ENCODE results near the gene ANKMY1. TPM values are rescaled to one million over a fixed set of nuclear protein-coding genes. Genes with fewer than 3 reads are reported as not detected.

ANKMY1 gene
- total RNA-seq, 1 experiment from 2014 or later, result 28.3 TPM

- H3K36me3 ChIP-seq (ENCODE audit: control insufficient read depth in 1 of 2, insufficient read depth in 2 of 2, low read length in 2 of 2), result no peaks in the 10 kb centered on the region
- no peak overlapping the region for H3K4me3 ChIP-seq (replicated peaks in 1 of 2; ENCODE audit: low read depth in 1 of 2, low read length in 2 of 2)
- ATAC-seq (peak; percentile 23), DNase-seq (ENCODE audit: low read depth, low spot score) (no peak)
- H2AFZ ChIP-seq (ENCODE audit: low read depth, low read length, poor library complexity, severe bottlenecking), result no peak overlapping the region
- ChIA-PET RAD21 (ENCODE audit: low non-redundant PET in 1 of 2, low total read pairs in 2 of 2, uncharacterized antibody in 2 of 2, unreplicated experiment in 2 of 2) (no interaction called here), POLR2A (no interaction called here), CTCF (interaction anchor here (1.0 to 2.2 kb wide), 6 partner anchors 9 to 237 kb away, joined by 3 to 6 read pairs (median 4); partner anchors contain the start of gene CAPN10)
- no peaks in the 10 kb centered on the region for H4K20me1 ChIP-seq (ENCODE audit: insufficient read depth)
- no peak for TF ChIP-seq ATF3 (IDR thresholded peaks at IDR 0.05)
- no peak for TF ChIP-seq JUND (IDR thresholded peaks at IDR 0.05)
- no peak for TF ChIP-seq EZH2 (IDR thresholded peaks at IDR 0.05)
- no peak for TF ChIP-seq CTCF (IDR thresholded peaks at IDR 0.05 in 2 of 3, conservative IDR thresholded peaks at IDR 0.05 in 1 of 3; ENCODE audit: borderline replicate concordance in 1 of 3, insufficient read depth in 1 of 3, low read depth in 2 of 3, low read length in 2 of 3)
- TF ChIP-seq POLR2AphosphoS5 (IDR thresholded peaks at IDR 0.05; ENCODE audit: low read depth, low read length), result no peak
- no peak for TF ChIP-seq RAD21 (IDR thresholded peaks at IDR 0.05; ENCODE audit: low read depth)
- no peak for TF ChIP-seq ELF1 (IDR thresholded peaks at IDR 0.05; ENCODE audit: borderline replicate concordance, low read depth)
- TF ChIP-seq MAX (IDR thresholded peaks at IDR 0.05), result no peak
- TF ChIP-seq TCF7L2 (IDR thresholded peaks at IDR 0.05; ENCODE audit: borderline replicate concordance, extremely low read depth, insufficient read depth, insufficient read length), result no peak
- no peak for TF ChIP-seq SRF (IDR thresholded peaks at IDR 0.05; ENCODE audit: low read depth)
- BruUV-seq (replicated peaks), result no TSS peak
- H3K27me3 ChIP-seq (ENCODE audit: insufficient read depth, low read length), result no peaks in the 10 kb centered on the region
- H3K9ac ChIP-seq (ENCODE audit: low read length), result no peak overlapping the region
- H3K79me2 ChIP-seq (ENCODE audit: insufficient read depth, low read length), result no peaks in the 10 kb centered on the region
- H3K27ac ChIP-seq (ENCODE audit: low read depth, low read length), result no peak overlapping the region; the same call in 1 of the 2 replicates
- peaks cover 8 to 25% of the 10 kb centered on the region in 2 experiments; a peak in 3 of 4 replicates for H3K4me1 ChIP-seq (ENCODE audit: control insufficient read depth in 1 of 2, insufficient read depth in 2 of 2, low read length in 2 of 2)
- no peaks in the 10 kb centered on the region for H3K9me2 ChIP-seq (ENCODE audit: insufficient read depth)
- H3K4me2 ChIP-seq (ENCODE audit: low read length), result peak overlapping the region; percentile 46; the same call in 1 of the 2 replicates
- no peaks in the 10 kb centered on the region for H3K9me3 ChIP-seq (ENCODE audit: control insufficient read depth in 1 of 2, insufficient read depth in 1 of 2, low read depth in 1 of 2, low read length in 2 of 2)
- intact Hi-C loops (cut with micrococcal nuclease), result no loop called here
Measured at GRCh38 chr2:240603846-240604245, 46.1 kb upstream of the ANKMY1 start.

Data from HCT116 (cell line).